Measurements from ENCODE around the gene TRIM69.

Gene TRIM69

GRCh38 chr15:44790215-44790614 is 53.9 kb downstream of the TRIM69 start:
- Histone ChIP-seq H3K27ac (no peak overlapping the region), H3K27me3 (replicated peaks) (no peaks in the 10 kb centered on the region), H3K36me3 (replicated peaks) (no peaks in the 10 kb centered on the region), H3K4me3 (ENCODE audit: low read depth, low read length) (no peak overlapping the region)
- in situ Hi-C loops (cut with HindIII; ENCODE audit: low pct_ligation_motif_present, low sequenced_read_pairs) = no loop called here
- no peak for DNase-seq
- TF ChIP-seq CTCF (IDR thresholded peaks at IDR 0.05; ENCODE audit: low read depth, low read length, missing control alignments) = no peak

GRCh38 chr15:44790656-44791055 is 54.3 kb downstream of the TRIM69 start:
- no peak for TF ChIP-seq CTCF (IDR thresholded peaks at IDR 0.05; ENCODE audit: low read depth, low read length, missing control alignments)
- Histone ChIP-seq H3K36me3 (replicated peaks) (no peaks in the 10 kb centered on the region), H3K27ac (no peak overlapping the region), H3K27me3 (replicated peaks) (no peaks in the 10 kb centered on the region), H3K4me3 (ENCODE audit: low read depth, low read length) (no peak overlapping the region)
- DNase-seq = no peak
- in situ Hi-C loops (cut with HindIII; ENCODE audit: low pct_ligation_motif_present, low sequenced_read_pairs) = no loop called here

- H3K27me3 ChIP-seq (replicated peaks) = no peaks in the 10 kb centered on the region
- no peak for TF ChIP-seq CTCF (IDR thresholded peaks at IDR 0.05; ENCODE audit: low read depth, low read length, missing control alignments)
- DNase-seq = no peak
- no peaks in the 10 kb centered on the region for H3K36me3 ChIP-seq (replicated peaks)
- no peak overlapping the region for H3K4me3 ChIP-seq (ENCODE audit: low read depth, low read length)
- in situ Hi-C loops (cut with HindIII; ENCODE audit: low pct_ligation_motif_present, low sequenced_read_pairs) = no loop called here
- H3K27ac ChIP-seq = no peak overlapping the region
Observed at GRCh38 chr15:44792715-44793114, 56.4 kb downstream of the TRIM69 start.

- Histone ChIP-seq H3K36me3 (replicated peaks) (no peaks in the 10 kb centered on the region), H3K27me3 (replicated peaks) (no peaks in the 10 kb centered on the region), H3K27ac (no peak overlapping the region), H3K4me3 (ENCODE audit: low read depth, low read length) (no peak overlapping the region)
- in situ Hi-C loops (cut with HindIII; ENCODE audit: low pct_ligation_motif_present, low sequenced_read_pairs) = no loop called here
- DNase-seq = no peak
- TF ChIP-seq CTCF (IDR thresholded peaks at IDR 0.05; ENCODE audit: low read depth, low read length, missing control alignments) = no peak
Observed at GRCh38 chr15:44794072-44794471, 57.7 kb downstream of the TRIM69 start.

GRCh38 chr15:44796508-44796907 is 60.2 kb downstream of the TRIM69 start:
- Histone ChIP-seq H3K4me3 (ENCODE audit: low read depth, low read length) (no peak overlapping the region), H3K36me3 (replicated peaks) (no peaks in the 10 kb centered on the region), H3K27me3 (replicated peaks) (no peaks in the 10 kb centered on the region), H3K27ac (no peak overlapping the region)
- in situ Hi-C loops (cut with HindIII; ENCODE audit: low pct_ligation_motif_present, low sequenced_read_pairs) = no loop called here
- TF ChIP-seq CTCF (IDR thresholded peaks at IDR 0.05; ENCODE audit: low read depth, low read length, missing control alignments) = no peak
- DNase-seq = no peak

- in situ Hi-C loops (cut with HindIII; ENCODE audit: low pct_ligation_motif_present, low sequenced_read_pairs) = no loop called here
- no peak overlapping the region for H3K4me3 ChIP-seq (ENCODE audit: low read depth, low read length)
- no peaks in the 10 kb centered on the region for H3K36me3 ChIP-seq (replicated peaks)
- no peaks in the 10 kb centered on the region for H3K27me3 ChIP-seq (replicated peaks)
- peak; percentile 64 for TF ChIP-seq CTCF (IDR thresholded peaks at IDR 0.05; ENCODE audit: low read depth, low read length, missing control alignments)
- peak; percentile 4 for DNase-seq
- H3K27ac ChIP-seq = no peak overlapping the region
Observed at GRCh38 chr15:44798826-44799225, 62.5 kb downstream of the TRIM69 start.
